Posterior vena cava (tissue), 2 donors: ENCODE results near the gene MAN1C1. TPM values are rescaled to one million over a fixed set of nuclear protein-coding genes. Genes with fewer than 3 reads are reported as not detected.

Source experiments
- DNase-seq: peaks from one replicate; pipeline ENCODE4 v3.0.0-alpha.2; 2020; ENCODE audit warnings: low spot score
- intact Hi-C, 2 donors: fragments of 100-400 bp; cut with DNase I; formaldehyde crosslinking; loops; one replicate each; pipeline versions ENCODE4 v1.14.1 to v1.14.2; 2022 to 2023
- total RNA-seq, 2 donors: library from RNA; stranded (reverse); fragmentation: NEBNext Ultra II Directional; extraction: Animal tissue kit (Norgen Biotek cat#: 25700); gene quantifications; one replicate each; pipeline ENCODE4 v1.2.1, GENCODE V29; 2021
- donor health status: DM: yes; HTN: yes; CAD: no.
- donor health status: DM: yes; HTN: yes; CAD: no.

MAN1C1 gene
- total RNA-seq, 2 donors from 2014 or later: 15.0 to 29.4 TPM

DNA sequence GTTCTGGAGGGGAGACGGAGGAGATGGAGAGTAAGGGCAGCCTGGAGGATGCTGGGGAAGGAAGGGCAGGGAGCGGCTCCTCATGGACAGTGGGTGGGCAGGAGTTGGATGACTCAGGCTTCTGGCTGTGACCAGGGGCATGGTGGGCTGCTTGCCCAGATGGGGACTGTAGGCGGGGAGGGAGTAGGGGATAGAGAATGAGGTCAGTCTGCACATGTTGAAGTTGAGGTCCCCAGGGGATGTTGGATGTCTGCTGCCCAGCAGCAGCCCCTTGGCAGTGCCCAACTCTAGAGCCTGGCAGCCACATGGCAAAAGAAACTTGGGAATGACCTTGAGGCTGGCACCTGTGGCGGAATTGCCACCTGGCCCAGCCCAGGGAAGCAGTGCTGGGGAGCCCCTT, 189.8 kb downstream of the MAN1C1 start:
- peak; percentile 92 for DNase-seq
- intact Hi-C loops: no loop called here

- intact Hi-C loops: no loop called here
- peak; percentile 85 for DNase-seq
Observed at GRCh38 chr1:25807480-25808390, 191.1 kb downstream of the MAN1C1 start.

- intact Hi-C loops: no loop called here
- peak; percentile 73 for DNase-seq
Observed at GRCh38 chr1:25808481-25809244, 192.1 kb downstream of the MAN1C1 start.

- intact Hi-C loops: no loop called here
Observed at GRCh38 chr1:25809283-25809926, 192.8 kb downstream of the MAN1C1 start.

DNA sequence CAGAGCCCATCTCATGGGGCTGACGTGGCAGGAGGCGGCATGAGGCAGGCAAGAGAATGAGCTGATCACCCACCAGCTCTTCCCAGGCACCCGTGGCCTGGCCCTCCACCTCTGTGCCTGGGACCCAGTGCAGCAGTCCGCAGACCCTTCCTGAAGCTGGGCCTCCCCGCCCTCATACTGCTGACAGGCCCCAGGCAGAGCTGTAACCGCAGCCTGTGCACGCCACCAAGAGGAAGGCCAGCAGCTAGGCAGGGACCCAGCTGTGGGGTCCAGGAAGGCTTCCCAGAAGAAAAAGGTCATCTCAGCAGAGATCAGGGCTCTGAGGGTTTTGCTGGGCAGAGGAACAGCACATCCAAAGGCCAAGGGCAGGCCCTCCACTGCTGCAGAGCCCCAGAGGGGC, 193.3 kb downstream of the MAN1C1 start:
- intact Hi-C loops: no loop called here
- peak; percentile 74 for DNase-seq

More at GRCh38 chr1:25809283-25809926, 192.8 kb downstream of the MAN1C1 start:
- peak; percentile 79 for DNase-seq

- intact Hi-C loops: no loop called here
- peak; percentile 90 for DNase-seq
Observed at GRCh38 chr1:25810341-25811299, 194.0 kb downstream of the MAN1C1 start.

- intact Hi-C loops: no loop called here
- DNase-seq: no peak
Observed at GRCh38 chr1:25811384-25812082, 194.9 kb downstream of the MAN1C1 start.

- intact Hi-C loops: no loop called here
- no peak for DNase-seq
Observed at GRCh38 chr1:25813071-25813733, 196.6 kb downstream of the MAN1C1 start.

DNA sequence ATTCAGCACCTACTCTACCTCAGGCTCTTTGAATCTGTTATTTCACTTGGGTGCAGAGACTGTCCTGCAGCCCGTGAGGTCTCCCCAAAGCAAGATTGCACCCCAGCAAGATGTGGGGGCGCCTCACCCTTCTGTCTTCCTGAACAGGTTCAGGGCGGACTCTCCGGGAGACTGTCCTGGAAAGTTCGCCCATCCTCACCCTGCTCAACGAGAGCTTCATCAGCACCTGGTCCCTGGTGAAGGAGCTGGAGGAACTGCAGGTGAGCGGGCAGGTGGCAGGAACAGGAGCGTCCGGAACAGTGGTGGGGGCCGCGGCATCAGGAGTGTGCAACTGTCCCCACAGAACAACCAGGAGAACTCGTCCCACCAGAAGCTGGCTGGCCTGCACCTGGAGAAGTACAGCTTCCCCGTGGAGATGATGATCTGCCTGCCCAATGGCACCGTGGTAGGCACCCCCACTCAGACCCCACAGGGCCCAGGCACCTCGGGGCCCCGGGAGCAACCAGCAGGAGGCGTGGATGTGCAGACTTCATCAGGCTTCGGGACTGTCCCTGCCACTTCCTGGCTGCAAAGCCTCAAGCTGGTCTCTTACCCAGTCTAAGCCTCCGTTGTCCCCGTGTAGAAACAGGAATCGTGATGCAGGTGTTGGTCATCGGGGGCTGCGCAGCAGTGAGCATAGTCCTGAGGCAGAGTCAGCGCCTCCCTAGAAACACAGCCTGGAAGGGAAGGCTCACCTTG, 197.3 kb downstream of the MAN1C1 start:
- no peak for DNase-seq
- intact Hi-C loops: no loop called here

GRCh38 chr1:25814549-25815087, 198.0 kb downstream of the MAN1C1 start:
- intact Hi-C loops: no loop called here
- DNase-seq: no peak

GRCh38 chr1:25815208-25816111, 198.9 kb downstream of the MAN1C1 start:
- DNase-seq: no peak
- intact Hi-C loops: loop anchor here in 1 of 2 donors (1.0 kb wide), 1 partner anchor 18 kb away; no protein-coding TSS in a partner anchor

- DNase-seq: no peak
- intact Hi-C loops: loop anchor here in 1 of 2 donors (1.0 kb wide), 1 partner anchor 19 kb away; no protein-coding TSS in a partner anchor
Observed at GRCh38 chr1:25816112-25816718, 199.6 kb downstream of the MAN1C1 start.

GRCh38 chr1:25817840-25818501, 201.4 kb downstream of the MAN1C1 start:
- intact Hi-C loops: no loop called here
- DNase-seq: peak; percentile 75

DNA sequence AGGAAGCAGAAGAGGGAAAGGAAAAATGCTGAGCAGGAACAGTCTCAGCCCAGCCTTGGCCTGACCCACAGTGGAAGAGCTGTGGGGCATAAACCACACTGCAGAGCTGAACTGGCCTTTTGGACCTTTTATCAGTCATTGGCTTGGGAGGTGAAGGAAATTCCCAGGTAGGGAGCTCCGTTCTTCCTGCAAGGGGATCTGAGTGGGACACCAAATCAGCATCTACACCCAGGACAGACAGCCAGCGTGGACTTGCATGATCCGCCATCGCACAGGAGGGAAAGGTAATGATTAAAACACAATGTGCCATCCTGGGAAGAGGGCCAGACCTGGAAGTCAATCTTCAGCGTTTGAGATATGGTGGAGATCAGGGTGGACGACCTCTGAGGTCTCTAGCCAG, 202.0 kb downstream of the MAN1C1 start:
- intact Hi-C loops: no loop called here
- no peak for DNase-seq
